HEK293 (cell line): ENCODE results near the gene INO80B.
A peak's percentile ranks its signal among the peaks of the same experiment; 100 is the strongest.
"Not testable (repeated sequence)": the region's sequence is repeated elsewhere in the genome, so short reads cannot be mapped to it uniquely, and the experiment has no call there.

Experiments
- CTCF ChIA-PET: fragments of 350-600 bp; formaldehyde crosslinking; extraction: SDS; loops from one replicate; lab custom pipeline; 2021; ENCODE audit warnings: antibody characterized with exemption; lab: Yijun Ruan, JAX
- POLR2A ChIA-PET: fragments of 300-600 bp; formaldehyde crosslinking; extraction: SDS; loops from one replicate; lab custom pipeline; 2020; ENCODE audit warnings: antibody characterized with exemption, inconsistent platforms; lab: Yijun Ruan, JAX
- H3K27ac ChIP-seq: fragments of 200-500 bp; sonication (Bioruptor generic); 2 replicates; pipeline ENCODE4 v1.5.1; 2014; ENCODE audit warnings: low read depth, low read length, control low read depth, inconsistent platforms; ENCODE audit errors: extremely low read depth
- H3K36me3 ChIP-seq, 2 experiments: fragments of 200-500 bp in 1 of 2; sonication (Bioruptor generic) in 1 of 2; 1 replicate in 1 of 2; 2 replicates in 1 of 2; pipeline ENCODE4 v1.5.1; 2014 to 2017; ENCODE audit warnings: inconsistent platforms in 2 of 2, low read length in 2 of 2; ENCODE audit not compliant: control insufficient read depth in 2 of 2, insufficient read depth in 1 of 2
- H3K4me1 ChIP-seq: fragments of 200-500 bp; sonication (Bioruptor generic); 2 replicates; pipeline ENCODE4 v1.5.1; 2014; ENCODE audit warnings: mild to moderate bottlenecking, low read length, inconsistent platforms; ENCODE audit not compliant: control insufficient read depth, insufficient read depth
- H3K4me3 ChIP-seq: 2 replicates; pipeline ENCODE4 v1.5.1; 2011; ENCODE audit warnings: low read depth, mild to moderate bottlenecking, control low read depth, low read length, moderate library complexity
- H3K9me3 ChIP-seq: fragments of 200-500 bp; sonication (Bioruptor generic); 2 replicates; pipeline ENCODE4 v1.5.1; 2014; ENCODE audit warnings: low read depth, low read length, inconsistent platforms; ENCODE audit not compliant: control insufficient read depth, insufficient read depth
- KLF7 ChIP-seq: fragments of 450-650 bp; formaldehyde crosslinking; IDR thresholded peaks from 2 replicates; pipeline ENCODE4 v1.5.1; 2016; ENCODE audit warnings: missing biosample characterization, missing genetic modification characterization, borderline replicate concordance
- PRDM10 ChIP-seq: fragments of 450-650 bp; formaldehyde crosslinking; IDR thresholded peaks from 2 replicates; pipeline ENCODE4 v1.5.1; 2016; ENCODE audit warnings: missing biosample characterization, missing genetic modification characterization
- ZNF157 ChIP-seq: fragments of 450-650 bp; formaldehyde crosslinking; IDR thresholded peaks from 2 replicates; pipeline ENCODE4 v1.5.1; 2016; ENCODE audit warnings: missing biosample characterization, missing genetic modification characterization
- ZNF202 ChIP-seq: fragments of 450-650 bp; formaldehyde crosslinking; IDR thresholded peaks from 2 replicates; pipeline ENCODE4 v1.5.1; 2016; ENCODE audit warnings: missing biosample characterization, missing genetic modification characterization, borderline replicate concordance
- ZNF341 ChIP-seq: fragments of 450-650 bp; formaldehyde crosslinking; IDR thresholded peaks from 2 replicates; pipeline ENCODE4; 2016; ENCODE audit warnings: low read depth, missing biosample characterization, missing genetic modification characterization
- ZNF362 ChIP-seq: fragments of 450-650 bp; formaldehyde crosslinking; IDR thresholded peaks from 2 replicates; pipeline ENCODE4 v1.5.1; 2016; ENCODE audit warnings: missing biosample characterization, missing genetic modification characterization
- ZNF473 ChIP-seq: fragments of 450-650 bp; formaldehyde crosslinking; IDR thresholded peaks from 2 replicates; pipeline ENCODE4 v1.5.1; 2017; ENCODE audit warnings: missing biosample characterization, missing genetic modification characterization
- ZNF529 ChIP-seq: fragments of 450-650 bp; formaldehyde crosslinking; IDR thresholded peaks from 2 replicates; pipeline ENCODE4 v1.5.1; 2017; ENCODE audit warnings: missing genetic modification characterization, missing biosample characterization; ENCODE audit not compliant: insufficient replicate concordance
- ZNF548 ChIP-seq: fragments of 450-650 bp; formaldehyde crosslinking; IDR thresholded peaks from 2 replicates; pipeline ENCODE4 v1.5.1; 2016; ENCODE audit warnings: missing biosample characterization, missing genetic modification characterization
- ZNF621 ChIP-seq: fragments of 450-650 bp; formaldehyde crosslinking; IDR thresholded peaks from 2 replicates; pipeline ENCODE4 v1.5.1; 2017; ENCODE audit warnings: missing biosample characterization, missing genetic modification characterization
- TF ChIP-seq, protein P1 (sequence below): fragments of 450-650 bp; formaldehyde crosslinking; IDR thresholded peaks from 2 replicates; pipeline ENCODE4 v1.5.1; 2016; ENCODE audit warnings: missing biosample characterization, missing genetic modification characterization
- TF ChIP-seq, protein P2 (sequence below): fragments of 450-650 bp; formaldehyde crosslinking; optimal IDR thresholded peaks from 2 replicates; pipeline ENCODE3; 2016; ENCODE audit warnings: missing biosample characterization, mild to moderate bottlenecking, missing genetic modification characterization
- TF ChIP-seq, protein P3 (sequence below): fragments of 450-650 bp; formaldehyde crosslinking; IDR thresholded peaks from 2 replicates; pipeline ENCODE4 v1.5.1; 2016; ENCODE audit warnings: missing biosample characterization, missing genetic modification characterization

Gene INO80B

GRCh38 chr2:74418312-74418711 lies 36.6 kb upstream of the INO80B start (continued):
- TF ChIP-seq KLF7 (tag by site-specific recombination) (no peak), ZNF473 (tag by site-specific recombination) (no peak), ZNF548 (no peak), ZNF529 (tag by site-specific recombination) (no peak), ZNF621 (no peak)
- TF ChIP-seq, protein P1, sequence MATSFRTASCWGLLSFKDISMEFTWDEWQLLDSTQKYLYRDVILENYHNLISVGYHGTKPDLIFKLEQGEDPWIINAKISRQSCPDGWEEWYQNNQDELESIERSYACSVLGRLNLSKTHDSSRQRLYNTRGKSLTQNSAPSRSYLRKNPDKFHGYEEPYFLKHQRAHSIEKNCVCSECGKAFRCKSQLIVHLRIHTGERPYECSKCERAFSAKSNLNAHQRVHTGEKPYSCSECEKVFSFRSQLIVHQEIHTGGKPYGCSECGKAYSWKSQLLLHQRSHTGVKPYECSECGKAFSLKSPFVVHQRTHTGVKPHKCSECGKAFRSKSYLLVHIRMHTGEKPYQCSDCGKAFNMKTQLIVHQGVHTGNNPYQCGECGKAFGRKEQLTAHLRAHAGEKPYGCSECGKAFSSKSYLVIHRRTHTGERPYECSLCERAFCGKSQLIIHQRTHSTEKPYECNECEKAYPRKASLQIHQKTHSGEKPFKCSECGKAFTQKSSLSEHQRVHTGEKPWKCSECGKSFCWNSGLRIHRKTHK (tag by site-specific recombination) = no peak

DNA sequence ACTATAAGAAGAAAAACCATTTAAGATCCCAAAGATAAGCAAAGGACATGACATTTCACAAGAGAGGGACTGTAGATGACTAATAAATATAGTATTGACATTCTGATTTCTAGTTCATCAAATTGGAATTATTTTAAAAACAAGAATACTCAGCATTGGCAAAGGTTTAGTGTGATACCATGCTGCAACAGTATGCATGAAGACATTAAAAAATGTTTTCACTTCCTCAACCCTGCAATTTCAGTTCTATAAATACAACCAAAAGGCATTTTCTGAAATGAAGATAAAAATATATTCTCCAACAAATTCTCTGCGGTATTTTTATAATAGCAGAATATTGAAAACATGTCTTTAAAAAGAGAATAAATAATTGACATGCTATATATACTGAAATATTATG lies 35.5 kb upstream of the INO80B start:
- ChIA-PET CTCF (interaction anchor here (1.5 kb wide), 1 partner anchor 19 kb away, joined by 5 read pairs; no protein-coding TSS in a partner anchor), POLR2A (no interaction called here)
- Histone ChIP-seq H3K36me3 (peaks cover 4 to 7% of the 10 kb centered on the region in 2 experiments; a peak in 2 of 3 replicates), H3K4me1 (no peaks in the 10 kb centered on the region; the same call in 1 of the 2 replicates), H3K9me3 (no peaks in the 10 kb centered on the region), H3K27ac (no peak overlapping the region), H3K4me3 (no peak overlapping the region)
- TF ChIP-seq ZNF157 (tag by site-specific recombination) = no peak
- no peak for TF ChIP-seq ZNF341 (tag by site-specific recombination)

DNA sequence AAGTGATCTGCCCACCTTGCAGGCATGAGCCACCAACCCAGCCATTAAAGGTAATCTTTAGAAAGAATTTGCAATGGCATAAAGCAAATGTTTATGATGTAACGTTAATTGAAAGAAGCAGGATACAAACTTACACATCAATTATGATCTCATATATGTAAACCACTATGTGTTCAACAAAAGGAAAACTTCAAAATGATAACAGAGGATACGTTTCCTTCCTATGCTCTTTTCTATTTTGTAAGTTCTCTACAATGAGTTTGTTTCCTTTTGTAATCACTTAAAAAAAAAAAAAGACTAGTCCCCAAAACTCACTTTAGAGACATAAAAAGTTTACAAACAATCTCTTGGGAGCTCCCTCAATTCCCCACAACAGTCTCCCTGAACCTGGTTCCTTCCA lies 34.9 kb upstream of the INO80B start:
- Histone ChIP-seq H3K27ac (no peak overlapping the region), H3K4me1 (no peaks in the 10 kb centered on the region; the same call in 1 of the 2 replicates), H3K36me3 (peaks cover 4 to 13% of the 10 kb centered on the region in 2 experiments; a peak in 2 of 3 replicates), H3K9me3 (no peaks in the 10 kb centered on the region), H3K4me3 (no peak overlapping the region)
- ChIA-PET POLR2A (no interaction called here), CTCF (interaction anchor here (0.6 to 1.5 kb wide), 3 partner anchors 19 to 148 kb away, joined by 3 to 5 read pairs (median 4); no protein-coding TSS in a partner anchor)
- TF ChIP-seq ZNF202 (tag by site-specific recombination) = no peak
- TF ChIP-seq, protein P2, sequence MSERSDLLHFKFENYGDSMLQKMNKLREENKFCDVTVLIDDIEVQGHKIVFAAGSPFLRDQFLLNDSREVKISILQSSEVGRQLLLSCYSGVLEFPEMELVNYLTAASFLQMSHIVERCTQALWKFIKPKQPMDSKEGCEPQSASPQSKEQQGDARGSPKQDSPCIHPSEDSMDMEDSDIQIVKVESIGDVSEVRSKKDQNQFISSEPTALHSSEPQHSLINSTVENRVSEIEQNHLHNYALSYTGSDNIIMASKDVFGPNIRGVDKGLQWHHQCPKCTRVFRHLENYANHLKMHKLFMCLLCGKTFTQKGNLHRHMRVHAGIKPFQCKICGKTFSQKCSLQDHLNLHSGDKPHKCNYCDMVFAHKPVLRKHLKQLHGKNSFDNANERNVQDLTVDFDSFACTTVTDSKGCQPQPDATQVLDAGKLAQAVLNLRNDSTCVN (tag by site-specific recombination) = no peak
- TF ChIP-seq, protein P3, sequence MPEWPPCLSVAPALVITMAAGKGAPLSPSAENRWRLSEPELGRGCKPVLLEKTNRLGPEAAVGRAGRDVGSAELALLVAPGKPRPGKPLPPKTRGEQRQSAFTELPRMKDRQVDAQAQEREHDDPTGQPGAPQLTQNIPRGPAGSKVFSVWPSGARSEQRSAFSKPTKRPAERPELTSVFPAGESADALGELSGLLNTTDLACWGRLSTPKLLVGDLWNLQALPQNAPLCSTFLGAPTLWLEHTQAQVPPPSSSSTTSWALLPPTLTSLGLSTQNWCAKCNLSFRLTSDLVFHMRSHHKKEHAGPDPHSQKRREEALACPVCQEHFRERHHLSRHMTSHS (tag by site-specific recombination) = no peak

DNA sequence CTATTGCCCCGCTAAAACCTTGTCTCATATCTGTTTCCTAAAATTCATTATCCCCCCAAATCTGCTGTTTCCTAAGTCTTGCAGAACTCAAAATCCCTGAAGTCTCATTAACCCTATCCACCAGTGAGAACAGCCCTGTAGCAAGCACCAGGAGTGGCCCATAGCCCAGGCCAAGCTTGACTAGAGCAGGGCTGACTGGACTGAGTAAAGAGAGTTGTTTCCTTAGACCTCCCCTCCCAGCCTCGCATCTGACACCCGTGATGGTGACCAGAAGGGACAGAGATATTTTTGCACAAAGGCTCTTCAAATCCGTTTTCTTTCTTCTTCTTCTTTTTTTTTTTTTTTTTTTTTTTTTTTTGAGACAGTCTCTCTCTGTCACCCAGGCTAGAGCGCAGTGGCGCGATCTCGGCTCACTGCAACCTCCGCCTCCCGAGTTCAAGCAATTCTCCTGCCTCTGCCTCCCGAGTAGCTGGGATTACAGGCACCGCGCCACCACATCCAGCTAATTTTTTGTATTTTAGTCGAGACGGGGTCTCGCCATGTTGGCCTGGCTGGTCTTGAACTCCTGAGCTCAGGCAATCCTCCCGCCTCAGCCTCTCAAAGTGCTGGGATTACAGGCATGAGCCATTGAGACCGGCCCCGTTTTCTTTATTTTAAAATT lies 34.3 kb upstream of the INO80B start:
- not testable (repeated sequence) for H3K9me3 ChIP-seq, H3K4me3 ChIP-seq
- TF ChIP-seq ZNF362 (tag by site-specific recombination) (peak; percentile 58; the same call in 1 of the 2 replicates), PRDM10 (peak; percentile 58)
- TF ChIP-seq, all 188 proteins: peak for 2; not testable (repeated sequence) for 186
- not testable (repeated sequence) for H3K4me1 ChIP-seq, H3K27ac ChIP-seq
- peaks cover 4 to 19% of the 10 kb centered on the region in 2 experiments; a peak in 2 of 3 replicates for H3K36me3 ChIP-seq
- ChIA-PET POLR2A (interaction anchor here (0.5 to 1.8 kb wide), 3 partner anchors 20 to 67 kb away, joined by 3 to 8 read pairs (median 4); partner anchors contain the start of gene WBP1), CTCF (interaction anchor here (0.6 to 1.5 kb wide), 6 partner anchors 19 to 147 kb away, joined by 3 to 5 read pairs (median 3); partner anchors contain the start of gene MOGS)
